Activated T-helper 9 cell treated with anti-CD3 and anti-CD28 coated beads, Interleukin-2, amount 50 U/mL, for 16 hours (primary cell): ENCODE results near the gene EXD2.
"Not testable (repeated sequence)": the region's sequence is repeated elsewhere in the genome, so short reads cannot be mapped to it uniquely, and the experiment has no call there.

Experiments
- DNase-seq: peaks from one replicate; pipeline ENCODE4 v3.0.0-alpha.2; 2020; ENCODE audit warnings: low read depth

EXD2 gene

DNA sequence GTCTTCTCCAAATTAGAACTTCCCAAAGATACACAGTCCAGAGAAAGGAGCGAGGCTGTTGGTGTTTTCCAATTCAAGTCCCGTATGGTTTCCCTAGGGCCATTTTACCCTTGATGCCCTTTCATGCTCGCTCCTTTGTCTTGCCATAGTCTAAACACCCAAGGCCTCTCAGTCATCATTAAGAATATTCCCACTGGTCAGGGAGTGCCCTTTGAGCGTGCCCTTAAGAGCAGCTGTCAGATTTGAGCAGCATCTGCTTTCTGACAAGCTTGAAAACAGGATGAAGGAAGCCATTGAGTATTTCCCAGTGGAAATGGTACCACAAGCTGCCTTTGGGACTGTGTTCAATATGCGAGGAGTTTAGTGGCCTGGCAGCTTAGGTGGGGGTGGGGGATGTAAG, 58.3 kb downstream of the EXD2 start:
- no peak for DNase-seq

DNA sequence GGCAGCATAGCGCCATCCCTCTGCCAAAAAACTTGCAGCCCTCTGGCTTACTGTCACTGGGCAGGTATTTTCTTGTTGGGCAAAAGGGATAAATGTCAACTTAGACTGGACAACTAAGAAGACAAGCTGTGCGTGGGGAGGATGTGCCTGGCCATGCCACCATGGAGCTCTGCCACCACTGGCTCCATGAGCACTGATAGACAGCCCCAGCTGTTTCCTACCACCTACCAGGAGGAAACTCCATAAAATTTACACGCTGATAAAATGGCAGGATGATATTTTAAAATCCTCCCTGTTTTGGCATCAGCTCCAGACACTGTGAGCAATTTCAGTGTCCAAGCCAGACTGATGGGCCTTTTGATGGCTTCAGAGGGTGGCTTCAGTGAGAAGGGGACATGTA, 61.6 kb downstream of the EXD2 start:
- no peak for DNase-seq

GRCh38 chr14:69259168-69259526, 67.8 kb downstream of the EXD2 start:
- DNase-seq: no peak

- DNase-seq: no peak
Measured at GRCh38 chr14:69259527-69260189, 68.4 kb downstream of the EXD2 start, which contains the start of gene GALNT16. TSS of gene GALNT16 (plus strand) at chr14:69260158. CDS start at chr14:69260291, 133 bp downstream.

GRCh38 chr14:69260190-69260860, 69.0 kb downstream of the EXD2 start:
- DNase-seq: no peak

- peak; percentile 3 for DNase-seq
Measured at GRCh38 chr14:69260861-69261564, 69.7 kb downstream of the EXD2 start.

- DNase-seq: no peak
Measured at GRCh38 chr14:69261761-69262331, 70.5 kb downstream of the EXD2 start.

DNA sequence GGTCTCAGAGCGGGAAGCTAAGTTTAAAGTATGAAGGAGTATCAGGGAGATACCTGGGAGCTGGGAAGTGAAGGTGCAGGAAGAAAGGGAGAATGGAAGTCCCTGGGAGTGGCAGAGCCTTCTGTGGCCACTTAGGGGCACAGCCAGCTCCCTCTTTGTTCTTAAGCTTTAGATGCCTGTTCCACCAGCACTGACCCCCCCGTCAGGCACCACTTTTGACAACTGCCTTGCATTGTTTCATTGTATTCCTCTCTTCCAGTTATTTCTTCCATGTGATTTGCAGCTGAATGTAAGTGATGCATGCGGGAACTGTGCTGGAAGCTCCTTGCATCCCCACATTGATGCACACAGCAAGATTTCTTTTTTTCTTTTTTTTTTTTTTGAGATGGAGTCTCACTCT, 71.2 kb downstream of the EXD2 start:
- DNase-seq: no peak

DNA sequence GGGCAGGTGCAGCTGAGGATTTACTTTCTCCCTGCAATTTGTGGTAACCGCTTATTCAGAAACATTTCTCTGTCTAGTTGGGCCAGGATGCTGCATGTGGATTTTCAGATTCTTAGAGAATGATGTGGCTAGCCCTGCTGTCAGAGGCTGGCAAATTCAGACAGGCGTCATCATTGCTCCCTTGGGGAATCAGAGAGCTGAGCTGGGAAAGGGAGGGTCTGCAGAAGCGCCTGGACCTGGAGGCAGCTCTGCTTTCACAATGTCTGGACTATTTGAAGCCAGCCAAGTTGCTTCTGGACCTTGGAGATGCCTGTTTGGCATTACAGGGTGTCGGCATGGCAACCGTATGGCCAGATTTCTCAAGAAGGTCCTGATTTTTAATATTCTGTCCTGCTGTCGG, 72.1 kb downstream of the EXD2 start:
- DNase-seq: no peak

DNA sequence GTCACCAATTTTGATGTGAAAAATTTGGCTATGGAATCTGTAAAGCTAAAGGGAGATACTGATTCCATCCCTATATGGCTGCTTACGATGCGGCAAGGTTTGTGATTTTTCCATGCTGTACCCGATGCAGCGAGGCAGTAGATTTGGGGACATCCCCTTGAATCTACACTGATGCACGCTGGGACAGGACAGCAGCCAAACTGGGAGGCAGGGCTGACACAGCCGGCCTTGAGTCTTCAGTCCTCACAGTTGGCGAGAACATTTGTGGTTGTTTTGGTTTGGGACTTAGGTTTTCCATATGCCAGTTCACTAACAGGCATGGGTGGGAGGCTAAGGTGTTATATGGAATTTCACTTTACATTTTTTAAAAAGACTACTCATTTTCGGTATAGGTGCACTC, 72.5 kb downstream of the EXD2 start:
- DNase-seq: no peak

DNA sequence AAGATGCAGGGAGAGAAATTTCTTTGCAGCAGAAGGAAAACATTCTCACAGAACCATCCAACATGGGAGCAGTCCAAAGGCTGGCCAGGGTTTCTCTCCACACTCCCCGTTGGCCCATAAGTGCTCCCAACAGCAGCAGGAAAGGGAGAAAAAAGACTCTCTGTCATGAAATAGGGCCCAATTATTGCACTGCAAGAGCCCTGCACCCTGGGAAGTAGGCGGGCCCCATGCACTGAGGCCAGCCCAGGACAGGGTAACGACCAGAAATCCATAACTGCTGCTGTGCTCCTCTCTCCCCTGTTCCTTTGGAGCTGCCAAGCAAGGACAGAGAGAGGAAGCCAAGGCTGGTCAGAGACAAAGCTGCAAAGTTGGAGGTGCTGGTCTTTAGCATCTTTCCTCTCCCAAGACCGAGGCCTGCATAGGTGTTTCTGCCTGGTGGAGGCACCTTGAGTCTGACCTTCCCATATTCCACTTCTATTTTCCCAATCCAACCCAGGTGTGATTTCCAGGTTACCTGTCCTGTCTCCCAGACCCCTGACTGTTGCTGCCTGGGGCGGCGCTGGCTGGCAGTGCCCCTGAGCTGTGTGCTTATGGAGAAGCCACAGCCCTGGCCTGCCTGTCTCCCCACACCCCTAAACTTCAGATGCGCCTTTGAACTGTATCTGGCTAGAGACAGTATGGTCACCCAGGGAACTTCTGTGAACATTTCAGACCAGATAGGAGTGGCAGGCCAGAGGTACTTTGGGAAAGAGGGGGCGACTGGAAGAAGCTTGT, 75.5 kb downstream of the EXD2 start:
- no peak for DNase-seq

GRCh38 chr14:69267492-69267891, 76.2 kb downstream of the EXD2 start:
- no peak for DNase-seq

- DNase-seq: no peak
Measured at GRCh38 chr14:69268223-69268622, 76.9 kb downstream of the EXD2 start.

GRCh38 chr14:69268763-69269162, 77.5 kb downstream of the EXD2 start:
- DNase-seq: no peak

- DNase-seq: no peak
Measured at GRCh38 chr14:69269381-69269780, 78.1 kb downstream of the EXD2 start.

DNA sequence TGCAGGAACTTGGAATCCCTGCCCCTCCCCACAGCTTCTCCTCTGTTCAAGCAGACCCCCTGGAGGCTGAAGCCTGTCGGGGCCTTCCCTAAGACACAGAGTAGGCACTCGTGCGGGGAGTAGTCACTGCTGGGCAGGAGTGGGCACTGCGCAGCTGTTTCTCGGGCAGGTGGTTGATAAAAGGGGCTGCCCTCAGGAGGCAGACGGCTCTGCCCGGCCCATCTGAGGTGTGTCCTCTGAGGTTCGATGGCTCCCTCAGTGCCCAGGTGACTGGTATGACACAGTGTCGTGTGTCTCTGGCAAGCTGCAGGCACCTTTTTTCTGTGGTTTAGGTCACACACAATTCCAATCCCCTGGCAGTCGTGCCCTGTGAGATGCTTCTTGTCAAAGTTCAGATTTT, 78.8 kb downstream of the EXD2 start:
- no peak for DNase-seq

DNA sequence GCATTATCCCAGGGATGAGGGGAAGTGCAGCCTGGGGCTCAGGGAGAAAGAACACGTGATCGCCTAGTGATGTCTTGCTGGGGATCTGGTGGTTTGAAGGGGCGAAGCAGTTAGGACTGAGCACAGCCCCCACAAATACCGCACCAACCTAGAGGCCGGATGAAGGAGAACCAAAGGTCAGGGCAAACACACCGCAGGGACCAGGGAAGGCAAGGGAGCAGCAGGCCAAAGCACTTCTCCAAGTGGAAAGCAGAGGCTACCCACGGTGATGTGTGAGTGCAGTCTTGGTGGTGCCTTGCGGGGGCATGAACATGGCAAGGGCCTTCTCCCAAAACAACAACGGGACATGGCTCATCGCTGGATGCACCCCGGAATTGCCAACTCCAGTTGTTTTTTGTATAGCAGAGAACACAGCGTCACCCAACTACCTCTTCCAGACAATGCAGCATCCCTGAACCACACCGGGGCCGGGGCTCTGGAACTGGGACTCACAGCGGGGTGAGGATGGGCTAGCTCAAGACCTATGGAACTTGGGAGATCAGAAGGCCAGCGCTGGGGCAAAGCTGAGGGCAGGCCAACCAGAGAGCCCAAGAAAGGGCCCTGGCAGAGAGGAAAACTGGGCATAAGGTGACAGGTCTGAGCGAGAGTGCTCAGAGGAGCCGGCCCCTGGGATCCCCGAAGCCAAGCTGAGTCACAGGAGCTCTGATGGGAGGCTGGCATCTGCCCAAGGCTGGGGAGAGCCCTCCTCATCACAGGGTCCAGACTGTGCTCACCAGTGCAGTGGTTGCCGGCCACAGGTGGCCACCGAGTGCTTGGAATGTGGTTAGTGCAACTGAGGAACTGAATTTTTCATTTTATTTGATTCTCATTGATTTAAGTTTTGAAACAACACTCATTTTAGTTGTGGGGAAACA, 79.8 kb downstream of the EXD2 start:
- DNase-seq: no peak

GRCh38 chr14:69274321-69274720, 83.0 kb downstream of the EXD2 start:
- no peak for DNase-seq

DNA sequence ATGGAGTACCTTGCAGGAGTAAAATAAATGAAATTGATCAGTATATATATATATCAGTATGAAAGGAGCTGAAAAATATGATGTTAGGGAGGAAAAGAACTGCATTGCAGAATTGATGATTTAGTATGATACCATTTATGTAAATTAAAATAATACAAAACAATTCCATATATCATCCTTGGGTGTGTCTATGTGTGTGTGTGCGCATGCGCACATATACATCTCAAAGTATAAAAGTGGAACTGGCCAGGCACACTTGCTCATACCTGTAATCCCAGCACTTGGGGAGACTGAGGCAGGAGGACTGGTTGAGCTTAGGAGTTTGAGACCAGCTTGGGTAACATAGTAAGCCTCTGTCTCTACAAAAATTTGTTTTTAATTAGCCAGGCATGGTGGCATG, 84.0 kb downstream of the EXD2 start:
- DNase-seq: no peak

DNA sequence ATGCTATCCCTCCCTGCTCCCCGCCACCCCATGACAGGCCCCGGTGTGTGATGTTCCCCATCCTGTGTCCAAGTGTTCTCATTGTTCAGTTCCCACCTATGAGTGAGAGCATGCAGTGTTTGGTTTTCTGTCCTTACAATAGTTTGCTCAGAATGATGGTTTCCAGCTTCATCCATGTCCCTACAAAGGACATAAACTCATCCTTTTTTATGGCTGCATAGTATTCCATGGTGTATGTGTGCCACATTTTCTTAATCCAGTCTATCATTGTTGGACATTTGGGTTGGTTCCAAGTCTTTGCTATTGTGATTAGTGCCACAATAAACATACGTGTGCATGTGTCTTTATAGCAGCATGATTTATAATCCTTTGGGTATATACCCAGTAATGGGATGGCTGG, 86.1 kb downstream of the EXD2 start:
- not testable (repeated sequence) for DNase-seq

DNA sequence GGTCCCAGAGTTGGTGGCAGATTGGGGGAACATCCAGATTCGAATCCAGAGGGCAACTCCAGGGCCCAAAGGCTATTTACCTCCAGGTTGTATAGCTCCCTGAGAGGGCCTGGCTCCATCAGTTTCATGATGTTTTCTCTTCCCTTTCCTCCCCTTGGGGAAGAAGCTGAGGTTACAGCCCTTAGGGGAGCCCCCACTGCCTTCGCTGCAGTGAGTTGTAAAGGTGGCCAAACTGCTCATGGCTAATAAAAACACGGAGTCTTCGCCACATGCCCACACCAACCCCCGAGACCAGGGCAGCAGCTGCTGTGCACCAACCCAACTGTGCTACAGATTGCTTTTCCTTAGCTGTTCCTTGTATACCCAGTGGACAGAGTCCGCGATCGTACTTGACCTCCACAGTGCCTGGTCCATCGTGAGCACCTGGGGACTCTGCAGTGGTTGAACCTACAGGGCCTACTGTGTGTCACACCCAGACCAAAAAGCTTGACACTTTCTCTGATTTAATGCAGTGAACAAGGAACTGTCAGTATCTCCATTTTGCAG, 89.5 kb downstream of the EXD2 start:
- no peak for DNase-seq
